Measurements from ENCODE around the gene KSR2.
"Not testable (repeated sequence)": the region's sequence is repeated elsewhere in the genome, so short reads cannot be mapped to it uniquely, and the experiment has no call there.

The KSR2 gene

GRCh38 chr12:118015306-118015705, 46.5 kb upstream of the KSR2 start:
- Histone ChIP-seq H3K4me1 (peaks cover 0 to 16% (median 7%) of the 10 kb centered on the region in 4 donors), H3K9me3 (no peaks in the 10 kb centered on the region), H3K27me3 (no peaks in the 10 kb centered on the region), H3K27ac (no peak overlapping the region), H3K36me3 (peaks cover 0 to 13% (median 7%) of the 10 kb centered on the region in 3 donors), H3K4me3 (no peak overlapping the region)
- intact Hi-C loops (cut with DNase I; ENCODE audit: low total_unique reads): loop anchor here (5.0 kb wide), 1 partner anchor 37 kb away; no protein-coding TSS in a partner anchor
- TF ChIP-seq, protein P1, sequence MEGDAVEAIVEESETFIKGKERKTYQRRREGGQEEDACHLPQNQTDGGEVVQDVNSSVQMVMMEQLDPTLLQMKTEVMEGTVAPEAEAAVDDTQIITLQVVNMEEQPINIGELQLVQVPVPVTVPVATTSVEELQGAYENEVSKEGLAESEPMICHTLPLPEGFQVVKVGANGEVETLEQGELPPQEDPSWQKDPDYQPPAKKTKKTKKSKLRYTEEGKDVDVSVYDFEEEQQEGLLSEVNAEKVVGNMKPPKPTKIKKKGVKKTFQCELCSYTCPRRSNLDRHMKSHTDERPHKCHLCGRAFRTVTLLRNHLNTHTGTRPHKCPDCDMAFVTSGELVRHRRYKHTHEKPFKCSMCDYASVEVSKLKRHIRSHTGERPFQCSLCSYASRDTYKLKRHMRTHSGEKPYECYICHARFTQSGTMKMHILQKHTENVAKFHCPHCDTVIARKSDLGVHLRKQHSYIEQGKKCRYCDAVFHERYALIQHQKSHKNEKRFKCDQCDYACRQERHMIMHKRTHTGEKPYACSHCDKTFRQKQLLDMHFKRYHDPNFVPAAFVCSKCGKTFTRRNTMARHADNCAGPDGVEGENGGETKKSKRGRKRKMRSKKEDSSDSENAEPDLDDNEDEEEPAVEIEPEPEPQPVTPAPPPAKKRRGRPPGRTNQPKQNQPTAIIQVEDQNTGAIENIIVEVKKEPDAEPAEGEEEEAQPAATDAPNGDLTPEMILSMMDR (IDR thresholded peaks at IDR 0.05): no peak
- DNase-seq: no peak

- Histone ChIP-seq H3K27me3 (peaks cover 0 to 5% of the 10 kb centered on the region in 2 donors), H3K9me3 (no peaks in the 10 kb centered on the region), H3K4me3 (no peak overlapping the region), H3K4me1 (peaks cover 0 to 16% (median 7%) of the 10 kb centered on the region in 4 donors), H3K27ac (no peak overlapping the region), H3K36me3 (no peaks in the 10 kb centered on the region)
- TF ChIP-seq, protein P1 (IDR thresholded peaks at IDR 0.05): no peak
- DNase-seq: no peak
- intact Hi-C loops (cut with DNase I; ENCODE audit: low total_unique reads): no loop called here
Observed at GRCh38 chr12:118013283-118013682, 44.5 kb upstream of the KSR2 start.

GRCh38 chr12:118011961-118012360, 43.2 kb upstream of the KSR2 start:
- TF ChIP-seq, protein P1 (IDR thresholded peaks at IDR 0.05): no peak
- Histone ChIP-seq H3K4me3 (no peak overlapping the region), H3K4me1 (peaks cover 0 to 8% (median under 1%) of the 10 kb centered on the region in 4 donors), H3K27me3 (peaks cover 0 to 6% of the 10 kb centered on the region in 2 donors), H3K36me3 (no peaks in the 10 kb centered on the region), H3K27ac (no peak overlapping the region), H3K9me3 (no peaks in the 10 kb centered on the region)
- intact Hi-C loops (cut with DNase I; ENCODE audit: low total_unique reads): no loop called here
- no peak for DNase-seq

- Histone ChIP-seq H3K9me3 (no peaks in the 10 kb centered on the region), H3K27me3 (peaks cover 0 to 6% of the 10 kb centered on the region in 2 donors), H3K36me3 (no peaks in the 10 kb centered on the region), H3K27ac (no peak overlapping the region), H3K4me3 (no peak overlapping the region), H3K4me1 (peaks cover 0 to 7% (median 0%) of the 10 kb centered on the region in 4 donors)
- no peak for DNase-seq
- TF ChIP-seq, protein P1 (IDR thresholded peaks at IDR 0.05): no peak
- intact Hi-C loops (cut with DNase I; ENCODE audit: low total_unique reads): no loop called here
Observed at GRCh38 chr12:118011377-118011776, 42.6 kb upstream of the KSR2 start.

DNA sequence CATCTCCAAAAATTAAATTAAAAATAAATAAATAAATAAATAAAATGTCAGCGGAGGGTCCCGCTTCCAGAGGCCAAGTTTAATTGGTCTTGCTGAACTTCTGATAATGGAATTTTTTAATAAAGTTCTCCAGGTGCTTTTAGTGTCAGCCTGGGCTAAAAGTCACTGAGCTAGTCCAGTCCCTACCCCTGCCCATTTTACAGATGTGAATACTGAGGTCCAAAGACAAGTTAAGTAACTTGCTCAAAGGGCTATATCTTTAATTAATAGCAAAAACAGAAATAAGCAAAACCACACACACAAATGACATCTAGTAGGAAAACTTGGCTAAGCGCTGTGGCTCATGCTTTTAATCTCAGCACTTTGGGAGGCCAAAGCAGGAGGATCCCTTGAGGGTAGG, 42.1 kb upstream of the KSR2 start:
- Histone ChIP-seq H3K36me3 (no peaks in the 10 kb centered on the region), H3K9me3 (no peaks in the 10 kb centered on the region), H3K4me3 (no peak overlapping the region), H3K27me3 (peaks cover 0 to 6% of the 10 kb centered on the region in 2 donors), H3K4me1 (peaks cover 0 to 2% (median 0%) of the 10 kb centered on the region in 4 donors), H3K27ac (no peak overlapping the region)
- no peak for DNase-seq
- TF ChIP-seq, protein P1 (IDR thresholded peaks at IDR 0.05): no peak
- intact Hi-C loops (cut with DNase I; ENCODE audit: low total_unique reads): no loop called here

GRCh38 chr12:117999806-118000205, 31.0 kb upstream of the KSR2 start:
- H3K27me3 ChIP-seq; H3K36me3 ChIP-seq; H3K9me3 ChIP-seq; H3K4me3 ChIP-seq; intact Hi-C loops (cut with DNase I; ENCODE audit: low total_unique reads); H3K4me1 ChIP-seq; DNase-seq; H3K27ac ChIP-seq: not testable (repeated sequence)
